T-cell (primary cell): ENCODE data around the gene TXNDC16. TPM values are rescaled to one million over a fixed set of nuclear protein-coding genes. Genes with fewer than 3 reads are reported as not detected.
A peak's percentile ranks its signal among the peaks of the same experiment; 100 is the strongest.

Source experiments
- ATAC-seq, 4 experiments: fragments of 200-7000 bp in 3 of 4; fragments of 150-1000 bp in 1 of 4; cut with Tn5 transposase; replicated peaks in 1 of 4; 1 replicate in 3 of 4; 2 replicates in 1 of 4; pipeline ENCODE4 v1.10.0; 2021; ENCODE audit warnings: moderate library complexity in 3 of 4, mild to moderate bottlenecking in 2 of 4, moderate number of reproducible peaks in 1 of 4
- CTCF ChIA-PET, 2 donors: fragments of 300-600 bp; sonication (Branson Sonifier 250); formaldehyde crosslinking; loops; one replicate each; lab custom pipeline; 2022; ENCODE audit warnings: antibody characterized with exemption in 2 of 2; lab: Charles Lee
- POLR2A ChIA-PET, 2 donors: fragments of 300-600 bp; sonication (Branson Sonifier 250); formaldehyde crosslinking; loops; one replicate each; lab custom pipeline; 2022; ENCODE audit warnings: antibody characterized with exemption in 2 of 2; lab: Charles Lee
- DNase-seq, 35 experiments: peaks; one replicate each; pipeline versions ENCODE4 v3.0.0 to v3.0.0-alpha.2; 2013 to 2023
- H3K27ac ChIP-seq: one replicate; pipeline ENCODE4 v1.5.1; 2013; ENCODE audit warnings: low read length
- H3K27me3 ChIP-seq, 2 experiments: replicated peaks in 1 of 2; 1 replicate in 1 of 2; 2 replicates in 1 of 2; pipeline versions ENCODE4 v1.6.1 to v1.7.0; 2013; ENCODE audit warnings: low read length in 1 of 2, mixed read lengths in 1 of 2; ENCODE audit not compliant: control insufficient read depth in 2 of 2, insufficient read depth in 2 of 2; ENCODE audit errors: extremely low read depth in 1 of 2
- H3K36me3 ChIP-seq, 2 donors: 1 replicate in 1 of 2; 2 replicates in 1 of 2; pipeline versions ENCODE4 v1.6.1 to v1.7.0; 2013; ENCODE audit warnings: low read length in 1 of 2; ENCODE audit not compliant: control insufficient read depth in 2 of 2, insufficient read depth in 1 of 2; ENCODE audit errors: extremely low read depth in 1 of 2
- H3K4me1 ChIP-seq, 2 experiments: 1 replicate in 1 of 2; 2 replicates in 1 of 2; pipeline versions ENCODE4 v1.6.1 to v1.7.0; 2013; ENCODE audit warnings: low read length in 2 of 2, mixed read lengths in 1 of 2; ENCODE audit not compliant: insufficient read depth in 2 of 2, control insufficient read depth in 1 of 2; ENCODE audit errors: extremely low read depth in 1 of 2
- H3K4me3 ChIP-seq, 2 donors: 1 replicate in 1 of 2; 2 replicates in 1 of 2; pipeline versions ENCODE4 v1.5.1 to v1.7.0; 2013; ENCODE audit warnings: mild to moderate bottlenecking in 2 of 2, low read length in 1 of 2, moderate library complexity in 1 of 2; ENCODE audit not compliant: control insufficient read depth in 1 of 2; ENCODE audit errors: extremely low read depth in 1 of 2
- H3K9me3 ChIP-seq: 2 replicates; pipeline ENCODE4 v1.7.0; 2013
- H3K27ac Mint-ChIP-seq, 2 donors: one replicate each; pipeline ENCODE4 v1.8.0; 2020 to 2021; ENCODE audit warnings: mild to moderate bottlenecking in 2 of 2, mixed read lengths in 2 of 2
- H3K27me3 Mint-ChIP-seq, 2 donors: one replicate each; pipeline ENCODE4 v1.8.0; 2021 to 2022; ENCODE audit warnings: mixed read lengths in 2 of 2
- H3K36me3 Mint-ChIP-seq: one replicate; pipeline ENCODE4 v1.8.0; 2021; ENCODE audit warnings: mixed read lengths
- H3K4me1 Mint-ChIP-seq, 3 donors: one replicate each; pipeline ENCODE4 v1.8.0; 2020 to 2022; ENCODE audit warnings: mixed read lengths in 3 of 3, mild to moderate bottlenecking in 1 of 3
- H3K4me3 Mint-ChIP-seq, 3 donors: one replicate each; pipeline ENCODE4 v1.8.0; 2020 to 2022; ENCODE audit warnings: mild to moderate bottlenecking in 3 of 3, mixed read lengths in 3 of 3, moderate library complexity in 3 of 3
- H3K9me3 Mint-ChIP-seq, 3 donors: one replicate each; pipeline ENCODE4 v1.8.0; 2020 to 2022; ENCODE audit warnings: mixed read lengths in 3 of 3
- WGBS: methylation state at CpG from one replicate; pipeline ENCODE4 v1.1.5; 2013; ENCODE audit warnings: missing lambda C conversion rate; ENCODE audit not compliant: insufficient coverage; 5-methylcytosine and 5-hydroxymethylcytosine counted together
- total RNA-seq, 35 experiments: library from RNA in 6 of 35; stranded (reverse) in 6 of 35; fragments of 120-200 nt in 1 of 35; gene quantifications; one replicate each; pipeline versions ENCODE4 v1.2.1 to v1.2.4 and lab custom pipeline; 2013 to 2026

TXNDC16 gene
- total RNA-seq, 5 donors from 2014 or later (not counting 1 experiment from before 2014, with no cell fraction given): 6.0 to 12.4 (median 9.0) TPM

DNA sequence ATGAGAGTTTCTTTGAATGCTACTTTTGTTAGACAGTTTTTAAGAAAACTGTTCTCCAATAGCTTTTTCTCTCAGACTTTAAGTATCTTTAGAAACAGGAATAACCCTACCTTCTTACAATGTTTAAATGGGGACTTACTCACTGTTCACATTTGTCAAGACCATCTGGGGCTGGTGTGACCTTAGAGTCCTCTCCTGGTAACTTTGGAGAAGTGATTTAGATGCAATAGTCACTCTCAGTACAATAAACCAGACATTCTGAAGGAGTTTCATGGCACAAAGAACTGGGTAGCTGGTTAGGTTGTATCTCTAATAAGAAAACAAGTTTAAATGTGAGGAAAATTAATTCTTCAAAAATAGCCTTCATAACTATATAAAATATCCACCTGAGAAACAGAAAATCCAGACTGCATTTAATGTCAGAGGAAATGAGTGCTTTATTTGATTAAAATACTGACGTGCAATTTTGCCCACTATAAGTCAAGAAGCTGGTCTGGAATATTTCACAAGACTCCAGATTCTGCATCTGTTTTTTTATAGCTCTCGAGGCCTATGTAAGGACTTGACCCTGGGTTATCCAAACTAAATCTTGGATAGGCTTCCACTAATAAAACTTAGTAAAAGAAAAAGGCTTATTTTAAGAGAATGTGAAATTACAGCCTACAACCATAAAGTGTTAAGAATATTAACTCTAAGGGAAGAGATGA, 129.5 kb downstream of the TXNDC16 start:
- DNase-seq: no peak
- peaks cover 5% of the 10 kb centered on the region for H3K36me3 Mint-ChIP-seq
- H3K9me3 Mint-ChIP-seq: no peaks in the 10 kb centered on the region
- Histone ChIP-seq H3K27ac (no peak overlapping the region), H3K27me3 (no peaks in the 10 kb centered on the region), H3K4me3 (no peak overlapping the region), H3K36me3 (no peaks in the 10 kb centered on the region), H3K4me1 (no peaks in the 10 kb centered on the region), H3K9me3 (no peaks in the 10 kb centered on the region)
- ChIA-PET CTCF (no interaction called here), POLR2A (no interaction called here)
- no peak overlapping the region for H3K4me3 Mint-ChIP-seq
- ATAC-seq: no peak
- H3K27me3 Mint-ChIP-seq: no peaks in the 10 kb centered on the region
- no peak overlapping the region for H3K27ac Mint-ChIP-seq
- WGBS: no CpG with 5 or more reads among the region's 2 CpGs
- H3K4me1 Mint-ChIP-seq: peaks cover 10 to 14% (median 13%) of the 10 kb centered on the region in 3 donors

DNA sequence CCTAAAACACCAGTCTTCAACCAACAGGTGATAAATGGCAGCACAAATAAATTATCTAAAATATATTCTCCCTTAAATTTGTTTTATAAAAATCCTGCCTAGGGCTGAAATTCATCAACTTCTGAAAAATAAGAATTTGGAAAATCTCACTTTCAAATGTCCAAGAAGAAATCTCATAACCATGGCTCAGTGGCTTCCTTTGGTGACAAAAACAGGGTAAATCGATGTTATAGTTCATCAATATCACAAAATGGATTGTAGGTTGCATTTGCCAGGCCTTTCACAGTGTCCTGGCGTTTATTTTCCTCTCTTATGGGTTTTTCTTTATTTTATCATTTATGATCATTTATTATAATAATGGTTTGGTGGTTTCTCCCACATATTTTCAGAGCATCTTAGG, 135.2 kb downstream of the TXNDC16 start:
- POLR2A ChIA-PET: interaction anchor here in 1 of 2 donors (0.5 to 0.6 kb wide), 2 partner anchors 110 to 263 kb away, joined by 4 to 7 read pairs; no protein-coding TSS in a partner anchor

DNA sequence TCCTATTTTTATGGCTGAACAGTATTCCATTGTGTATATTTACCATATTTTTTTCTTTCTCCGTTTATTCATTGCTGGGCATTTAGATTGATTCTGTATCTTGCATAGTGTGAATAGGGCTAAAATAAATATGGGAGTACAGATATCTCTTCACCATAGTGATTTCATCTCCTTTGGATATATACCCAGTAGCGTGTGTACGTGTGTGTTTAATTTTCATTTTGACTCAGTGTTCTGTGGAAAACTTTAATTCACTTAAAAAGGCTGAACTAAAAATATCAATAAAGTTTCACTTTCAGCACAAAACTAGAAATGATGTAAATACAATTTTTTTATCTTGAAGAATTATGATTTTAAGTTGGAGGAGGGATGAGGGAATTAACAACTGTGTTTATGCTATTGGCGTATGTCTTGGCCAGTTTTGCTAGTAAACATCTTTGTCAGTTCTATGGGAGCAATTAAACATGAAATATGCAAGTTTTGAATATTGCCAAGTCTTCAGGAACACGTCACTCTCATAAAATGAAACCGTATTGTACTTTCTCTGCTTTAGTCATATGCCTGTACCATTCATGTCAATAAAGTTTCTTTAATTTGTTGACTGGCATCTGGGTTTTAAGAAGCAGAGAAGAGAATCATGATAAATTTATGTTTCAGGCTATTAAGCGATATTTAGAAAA, 138.4 kb downstream of the TXNDC16 start:
- Mint-ChIP-seq H3K4me1 (peaks cover 5 to 24% (median 21%) of the 10 kb centered on the region in 3 donors), H3K36me3 (no peaks in the 10 kb centered on the region), H3K27ac (no peak overlapping the region), H3K9me3 (no peaks in the 10 kb centered on the region), H3K4me3 (peak overlapping the region; percentile 10 to 28 (median 16)), H3K27me3 (no peaks in the 10 kb centered on the region)
- 38% methylated on average over 1 of the region's 7 CpGs for WGBS
- Histone ChIP-seq H3K27ac (no peak overlapping the region), H3K4me1 (no peaks in the 10 kb centered on the region), H3K36me3 (no peaks in the 10 kb centered on the region), H3K27me3 (no peaks in the 10 kb centered on the region), H3K9me3 (no peaks in the 10 kb centered on the region), H3K4me3 (no peak overlapping the region)
- CTCF ChIA-PET: no interaction called here
- no peak for DNase-seq
- POLR2A ChIA-PET: no interaction called here
- no peak for ATAC-seq

More for the DNA sequence above, 135.2 kb downstream of the TXNDC16 start:
- Histone ChIP-seq H3K9me3 (no peaks in the 10 kb centered on the region), H3K4me1 (no peaks in the 10 kb centered on the region), H3K36me3 (no peaks in the 10 kb centered on the region), H3K27me3 (no peaks in the 10 kb centered on the region), H3K27ac (no peak overlapping the region), H3K4me3 (no peak overlapping the region)
- ATAC-seq: no peak
- DNase-seq: no peak
- Mint-ChIP-seq H3K9me3 (no peaks in the 10 kb centered on the region), H3K27me3 (no peaks in the 10 kb centered on the region), H3K4me1 (peaks cover 13 to 24% (median 23%) of the 10 kb centered on the region in 3 donors), H3K27ac (no peak overlapping the region), H3K4me3 (no peak overlapping the region), H3K36me3 (no peaks in the 10 kb centered on the region)
- CTCF ChIA-PET: no interaction called here
- WGBS: no CpG with 5 or more reads among the region's 2 CpGs

DNA sequence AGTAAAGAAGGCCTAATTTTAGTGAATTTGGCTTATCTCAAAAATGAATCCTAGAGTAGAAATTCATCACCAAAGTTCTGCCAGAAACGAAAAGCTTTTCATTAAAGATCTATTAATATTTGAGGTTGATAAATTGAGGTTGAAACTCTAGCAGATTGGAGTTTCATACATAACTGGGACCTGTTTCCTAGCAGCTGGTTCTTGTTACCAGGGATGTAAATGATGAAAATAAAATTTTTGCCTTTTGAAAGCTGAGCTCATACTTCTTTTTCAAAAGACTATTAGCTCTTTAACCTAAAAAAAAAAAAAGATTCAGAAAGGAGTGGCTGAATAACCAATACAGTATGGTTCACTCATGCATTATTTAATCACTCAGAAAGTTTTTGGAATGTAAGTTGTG, 139.9 kb downstream of the TXNDC16 start:
- Histone ChIP-seq H3K4me3 (no peak overlapping the region), H3K27me3 (no peaks in the 10 kb centered on the region), H3K27ac (no peak overlapping the region), H3K36me3 (no peaks in the 10 kb centered on the region), H3K4me1 (no peaks in the 10 kb centered on the region), H3K9me3 (no peaks in the 10 kb centered on the region)
- H3K4me3 Mint-ChIP-seq: no peak overlapping the region
- ATAC-seq: no peak
- no peaks in the 10 kb centered on the region for H3K27me3 Mint-ChIP-seq
- DNase-seq: no peak
- peaks cover 5 to 24% (median 21%) of the 10 kb centered on the region in 3 donors for H3K4me1 Mint-ChIP-seq
- H3K27ac Mint-ChIP-seq: no peak overlapping the region
- WGBS: no CpG with 5 or more reads among the region's 1 CpG
- no peaks in the 10 kb centered on the region for H3K36me3 Mint-ChIP-seq
- POLR2A ChIA-PET: interaction anchor here in 1 of 2 donors (0.6 kb wide), 1 partner anchor 47 kb away, joined by 5 read pairs; no protein-coding TSS in a partner anchor
- H3K9me3 Mint-ChIP-seq: no peaks in the 10 kb centered on the region
- CTCF ChIA-PET: interaction anchor here (0.6 to 0.7 kb wide), 2 partner anchors 9 to 1129 kb away, joined by 3 read pairs; no protein-coding TSS in a partner anchor

DNA sequence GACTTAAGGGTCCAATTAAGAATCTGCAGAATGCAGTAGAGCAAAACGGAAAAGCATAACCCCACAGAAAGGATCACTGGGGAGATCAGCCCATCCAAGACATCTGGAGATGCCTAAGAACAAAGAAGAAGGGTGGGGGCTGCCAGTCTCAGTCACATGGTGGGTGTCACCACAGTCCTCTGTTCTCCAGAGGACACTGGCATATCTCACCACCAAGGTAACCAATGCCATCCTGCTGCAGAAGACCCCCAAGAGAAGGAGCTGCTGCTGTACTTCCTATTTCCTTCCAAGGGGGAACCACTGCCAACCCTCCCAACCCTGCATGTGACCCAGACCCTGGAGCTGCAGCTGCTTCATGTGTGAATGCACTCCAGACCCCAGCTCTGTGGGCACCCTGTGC, 147.0 kb downstream of the TXNDC16 start:
- H3K27me3 Mint-ChIP-seq: no peaks in the 10 kb centered on the region
- ChIA-PET POLR2A (interaction anchor here (0.6 kb wide), 2 partner anchors 350 to 1586 kb away, joined by 4 to 5 read pairs; no protein-coding TSS in a partner anchor), CTCF (no interaction called here)
- H3K36me3 Mint-ChIP-seq: no peaks in the 10 kb centered on the region
- Histone ChIP-seq H3K27ac (no peak overlapping the region), H3K36me3 (no peaks in the 10 kb centered on the region), H3K4me1 (peaks cover 14 to 32% of the 10 kb centered on the region in 2 experiments), H3K27me3 (no peaks in the 10 kb centered on the region), H3K4me3 (no peak overlapping the region), H3K9me3 (no peaks in the 10 kb centered on the region)
- H3K27ac Mint-ChIP-seq: no peak overlapping the region
- peaks cover 0 to 8% (median 0%) of the 10 kb centered on the region in 3 donors for H3K9me3 Mint-ChIP-seq
- peaks cover 46 to 67% (median 63%) of the 10 kb centered on the region in 3 donors for H3K4me1 Mint-ChIP-seq
- 100% methylated on average over 1 of the region's 1 CpG for WGBS
- H3K4me3 Mint-ChIP-seq: no peak overlapping the region
- no peak for ATAC-seq
- DNase-seq: no peak

DNA sequence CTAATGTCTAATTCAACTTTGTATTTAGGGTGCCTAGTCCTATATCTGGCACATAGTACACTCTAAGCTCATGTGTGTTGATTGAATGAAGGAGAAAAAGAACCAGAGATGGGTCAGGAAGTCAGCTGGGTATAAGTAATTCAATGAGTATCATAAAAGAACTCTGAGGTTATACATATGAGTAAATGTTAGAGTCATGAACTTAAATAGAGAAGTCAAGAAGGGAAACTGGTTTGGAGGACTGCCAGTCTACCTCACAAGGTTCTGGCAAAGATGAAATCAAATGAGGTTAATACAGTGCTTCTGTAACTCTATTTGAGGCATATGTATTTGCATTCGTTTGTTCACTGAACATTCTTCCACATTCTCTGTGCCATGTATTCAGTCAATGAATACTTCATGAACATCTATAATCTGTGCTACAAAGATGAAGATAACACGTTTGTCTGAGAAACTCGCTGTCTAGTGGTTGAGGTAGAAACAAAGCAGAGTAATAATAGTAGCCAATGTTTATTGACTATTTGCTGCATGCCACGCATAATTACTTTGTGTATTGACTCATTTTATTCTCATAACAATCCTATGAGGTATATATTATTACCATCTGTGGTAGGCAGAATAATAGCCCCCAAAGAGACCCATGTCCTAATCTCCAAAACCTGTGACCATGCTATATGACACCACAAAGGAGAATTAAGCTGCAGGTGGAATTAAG, 149.3 kb downstream of the TXNDC16 start:
- Histone ChIP-seq H3K36me3 (no peaks in the 10 kb centered on the region), H3K9me3 (no peaks in the 10 kb centered on the region), H3K4me3 (no peak overlapping the region), H3K27ac (peak overlapping the region; percentile 15), H3K4me1 (peaks cover 21 to 40% of the 10 kb centered on the region in 2 experiments), H3K27me3 (no peaks in the 10 kb centered on the region)
- ATAC-seq: peak; percentile 71 to 79 (median 76)
- H3K9me3 Mint-ChIP-seq: peaks cover 0 to 8% (median 0%) of the 10 kb centered on the region in 3 donors
- no peaks in the 10 kb centered on the region for H3K27me3 Mint-ChIP-seq
- peaks cover 55 to 69% (median 67%) of the 10 kb centered on the region in 3 donors for H3K4me1 Mint-ChIP-seq
- DNase-seq: peak in 13 of 35 experiments; percentile 1 to 39 (median 9)
- ChIA-PET POLR2A (interaction anchor here in 1 of 2 donors (0.5 to 0.6 kb wide), 2 partner anchors 22 to 441 kb away, joined by 3 read pairs; no protein-coding TSS in a partner anchor), CTCF (interaction anchor here in 1 of 2 donors (0.9 kb wide), 1 partner anchor 9 kb away, joined by 3 read pairs; no protein-coding TSS in a partner anchor)
- no peaks in the 10 kb centered on the region for H3K36me3 Mint-ChIP-seq
- 0% methylated on average over 1 of the region's 4 CpGs for WGBS
- H3K27ac Mint-ChIP-seq: peak overlapping the region; percentile 37 to 53
- H3K4me3 Mint-ChIP-seq: peak overlapping the region in 1 of 3 donors; percentile 5
